Transverse colon (tissue), 4 donors: Measurements from ENCODE around the gene DOCK10.

Experiments
- CTCF ChIP-seq, 5 experiments: fragments of 200-600 bp in 3 of 5; fragments of 450-650 bp in 2 of 5; sonication (generic) in 3 of 5; IDR thresholded peaks; 1 replicate in 2 of 5; 2 replicates in 3 of 5; pipeline ENCODE4 v1.5.1; 2016 to 2017; ENCODE audit warnings: antibody characterized with exemption in 5 of 5, inconsistent platforms in 3 of 5, mild to moderate bottlenecking in 2 of 5, moderate library complexity in 1 of 5
- EP300 ChIP-seq: sonication (generic); formaldehyde crosslinking; IDR thresholded peaks from one replicate; pipeline ENCODE4 v1.6.1; 2017; ENCODE audit warnings: antibody characterized with exemption, low read depth
- POLR2A ChIP-seq: fragments of 450-650 bp; IDR thresholded peaks from one replicate; pipeline ENCODE4 v1.6.1; 2016; ENCODE audit warnings: antibody characterized with exemption, mild to moderate bottlenecking, moderate library complexity
- POLR2AphosphoS5 ChIP-seq, 3 donors: sonication (generic); formaldehyde crosslinking; IDR thresholded peaks; one replicate each; pipeline ENCODE4 v1.6.1; 2016; ENCODE audit warnings: antibody characterized with exemption in 3 of 3

- TF ChIP-seq CTCF (IDR thresholded peaks at IDR 0.05) (no peak), POLR2A (no peak), POLR2AphosphoS5 (IDR thresholded peaks at IDR 0.05) (peak in 1 of 3 donors; percentile 37), EP300 (no peak)
These were observed 68.9 kb downstream of the DOCK10 start for GRCh38 chr2:224973112-224974016.
